ENCODE measurements around the gene RASSF7.

DNA sequence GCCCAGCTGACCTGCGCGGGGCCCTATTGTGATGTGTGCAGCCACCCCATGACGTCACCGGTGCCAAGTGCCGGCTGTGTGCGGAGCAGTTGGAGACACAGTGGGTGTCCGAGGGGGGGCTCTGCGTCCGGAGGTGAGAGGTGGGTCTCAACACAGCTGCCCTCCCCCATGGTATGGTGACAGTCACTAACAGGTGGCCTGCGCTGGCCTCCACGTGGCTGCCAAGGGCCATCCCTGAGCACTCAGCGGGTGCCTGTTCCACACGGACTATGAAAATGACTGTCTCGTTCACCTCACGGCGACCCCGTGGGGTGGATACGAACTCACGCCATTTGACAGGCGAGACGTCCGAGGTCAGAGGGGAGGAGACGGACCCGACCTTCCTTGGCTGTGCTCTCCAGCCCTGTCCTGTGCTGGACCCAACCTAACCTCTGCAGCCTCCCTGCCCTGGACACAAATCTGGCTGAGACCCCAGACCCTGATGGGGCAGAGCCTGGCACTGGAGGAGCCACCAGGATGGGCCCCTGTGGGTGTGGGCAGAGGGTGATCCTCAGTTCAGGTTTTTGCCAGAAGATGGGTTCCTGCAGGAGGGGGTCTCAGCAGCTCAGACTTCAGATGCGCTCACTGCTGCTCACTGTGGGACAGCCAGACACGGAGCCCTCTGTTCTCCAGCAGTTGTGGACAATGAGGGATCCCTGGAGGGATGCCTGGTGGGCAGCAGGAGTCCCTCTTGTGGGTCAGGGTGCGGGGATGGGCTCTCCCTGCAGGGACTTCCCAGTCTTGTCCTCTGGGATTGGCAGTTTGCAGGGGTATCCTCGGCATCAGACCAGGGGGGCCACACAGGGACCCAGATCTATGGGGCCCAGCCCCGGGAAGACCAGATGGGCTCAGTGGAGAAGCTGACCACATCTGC is 31.7 kb upstream of the RASSF7 start:
- no peak for TF ChIP-seq POLR2AphosphoS5 (IDR thresholded peaks at IDR 0.05; ENCODE audit: low read depth, low read length)
- TF ChIP-seq POLR2A (IDR thresholded peaks at IDR 0.05; ENCODE audit: low read depth, low read length) = no peak
- no peak for TF ChIP-seq PAX5 (IDR thresholded peaks at IDR 0.05; ENCODE audit: insufficient read depth, low read length, severe bottlenecking)
- TF ChIP-seq TAF1 (IDR thresholded peaks at IDR 0.05; ENCODE audit: low read depth, low read length) = no peak
- TF ChIP-seq POU2F2 (IDR thresholded peaks at IDR 0.05; ENCODE audit: low read depth, low read length) = no peak
- TF ChIP-seq SPI1 (IDR thresholded peaks at IDR 0.05; ENCODE audit: low read depth, low read length) = no peak

All from GM12891 (cell line).